ENCODE data around the gene DDX25.

The DDX25 gene

GRCh38 chr11:125977333-125977732 lies 73.0 kb downstream of the DDX25 start:
- no peak for DNase-seq (ENCODE audit: low read depth, low spot score)

DNA sequence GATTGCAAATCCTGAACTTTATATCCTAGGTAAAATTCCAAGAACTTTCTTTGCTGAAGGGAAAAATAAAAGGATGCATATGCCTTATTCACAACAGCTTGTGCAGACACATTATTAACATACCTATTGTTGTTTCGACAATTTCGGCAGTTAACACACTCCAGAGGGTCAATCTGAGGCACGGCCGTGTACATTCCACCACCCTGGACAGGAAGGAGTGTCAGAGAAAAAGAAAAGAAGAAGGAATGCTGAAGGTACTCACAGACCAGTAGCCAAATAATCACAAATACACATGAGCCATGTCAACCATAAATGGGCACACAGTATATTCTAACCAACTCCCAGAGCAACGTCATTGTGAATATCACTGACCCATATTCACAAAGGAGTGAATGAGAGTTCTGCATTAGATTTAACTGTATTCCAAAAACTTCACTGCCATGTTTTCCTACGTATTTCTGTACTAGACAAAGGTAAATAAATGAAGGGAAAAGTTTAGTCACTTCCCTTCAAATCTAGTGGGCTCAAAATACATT lies 73.9 kb downstream of the DDX25 start:
- DNase-seq (ENCODE audit: low read depth, low spot score): no peak
